ENCODE measurements around the gene EPB41L3. TPM values are rescaled to one million over a fixed set of nuclear protein-coding genes. Genes with fewer than 3 reads are reported as not detected.

The EPB41L3 gene
- total and polyA plus RNA-seq, 12 donors, result 36.5 to 236 (median 140) TPM

DNA sequence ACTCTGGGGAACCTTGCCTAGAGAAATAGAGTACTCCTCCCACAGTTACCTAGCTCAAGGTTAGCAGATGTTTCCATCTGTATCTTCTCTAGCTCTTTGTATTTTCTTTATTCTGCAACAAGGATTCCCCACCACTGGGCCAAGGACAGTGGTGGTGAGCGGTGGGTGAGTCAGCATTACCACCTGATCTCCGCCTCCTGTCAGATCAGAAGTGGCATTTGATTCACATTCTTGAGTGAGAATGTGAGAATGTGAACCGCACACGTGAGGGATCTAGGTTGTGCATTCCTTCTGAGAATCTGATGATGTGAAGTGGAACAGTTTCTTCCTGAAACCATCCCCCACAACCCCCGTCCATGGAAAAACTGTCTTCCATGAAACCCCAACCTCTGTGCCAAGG lies 9.0 kb downstream of the EPB41L3 start:
- no peaks in the 10 kb centered on the region for H3K36me3 ChIP-seq (replicated peaks in 1 of 2)
- H3K27ac ChIP-seq, result peak overlapping the region in 3 of 5 donors; percentile 24 to 62 (median 42)
- no peaks in the 10 kb centered on the region for H3K9me3 ChIP-seq (replicated peaks in 1 of 3)
- H3K27me3 ChIP-seq, result no peaks in the 10 kb centered on the region
- TF ChIP-seq POLR2A (IDR thresholded peaks at IDR 0.05), result no peak
- TF ChIP-seq, protein P1, sequence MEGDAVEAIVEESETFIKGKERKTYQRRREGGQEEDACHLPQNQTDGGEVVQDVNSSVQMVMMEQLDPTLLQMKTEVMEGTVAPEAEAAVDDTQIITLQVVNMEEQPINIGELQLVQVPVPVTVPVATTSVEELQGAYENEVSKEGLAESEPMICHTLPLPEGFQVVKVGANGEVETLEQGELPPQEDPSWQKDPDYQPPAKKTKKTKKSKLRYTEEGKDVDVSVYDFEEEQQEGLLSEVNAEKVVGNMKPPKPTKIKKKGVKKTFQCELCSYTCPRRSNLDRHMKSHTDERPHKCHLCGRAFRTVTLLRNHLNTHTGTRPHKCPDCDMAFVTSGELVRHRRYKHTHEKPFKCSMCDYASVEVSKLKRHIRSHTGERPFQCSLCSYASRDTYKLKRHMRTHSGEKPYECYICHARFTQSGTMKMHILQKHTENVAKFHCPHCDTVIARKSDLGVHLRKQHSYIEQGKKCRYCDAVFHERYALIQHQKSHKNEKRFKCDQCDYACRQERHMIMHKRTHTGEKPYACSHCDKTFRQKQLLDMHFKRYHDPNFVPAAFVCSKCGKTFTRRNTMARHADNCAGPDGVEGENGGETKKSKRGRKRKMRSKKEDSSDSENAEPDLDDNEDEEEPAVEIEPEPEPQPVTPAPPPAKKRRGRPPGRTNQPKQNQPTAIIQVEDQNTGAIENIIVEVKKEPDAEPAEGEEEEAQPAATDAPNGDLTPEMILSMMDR (IDR thresholded peaks at IDR 0.05), result no peak
- no peak overlapping the region for H3K4me3 ChIP-seq
- 41 to 58% (median 52%) methylated on average over 5 of the region's 5 CpGs for WGBS, 4 donors
- H3K4me1 ChIP-seq (replicated peaks in 1 of 2), result peaks cover 0 to 61% of the 10 kb centered on the region in 2 donors
- peak in 5 of 7 donors; percentile 54 to 71 (median 59) for DNase-seq
- intact Hi-C loops (cut with DNase I), result no loop called here

DNA sequence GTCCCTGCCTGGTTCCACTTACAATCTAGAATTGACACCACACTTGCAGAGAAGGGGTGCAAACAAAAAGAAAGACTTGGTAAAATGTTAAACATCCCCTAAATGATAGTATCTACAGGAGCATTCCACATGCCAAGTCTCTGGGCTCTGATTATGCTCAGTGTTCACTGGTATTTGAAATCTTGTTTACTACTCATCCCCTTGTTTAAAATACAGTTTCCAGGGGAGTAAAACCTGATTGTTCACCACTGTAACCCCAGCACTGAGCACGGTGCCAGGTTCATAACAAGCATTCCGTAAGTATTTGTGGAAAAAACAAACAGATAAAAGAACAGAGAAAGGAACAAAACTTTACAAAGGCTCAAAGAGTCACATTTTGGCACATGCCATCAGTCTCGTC lies 11.7 kb downstream of the EPB41L3 start:
- no peak for DNase-seq
- TF ChIP-seq, protein P1 (IDR thresholded peaks at IDR 0.05), result no peak
- TF ChIP-seq POLR2A (IDR thresholded peaks at IDR 0.05), result no peak
- Histone ChIP-seq H3K27me3 (no peaks in the 10 kb centered on the region), H3K4me3 (no peak overlapping the region), H3K9me3 (replicated peaks in 1 of 3) (no peaks in the 10 kb centered on the region), H3K27ac (no peak overlapping the region), H3K36me3 (replicated peaks in 1 of 2) (no peaks in the 10 kb centered on the region), H3K4me1 (replicated peaks in 1 of 2) (peaks cover 0 to 48% of the 10 kb centered on the region in 2 donors)
- intact Hi-C loops (cut with DNase I), result no loop called here
- WGBS, 4 donors, result 64 to 80% (median 73%) methylated on average over 3 of the region's 3 CpGs

DNA sequence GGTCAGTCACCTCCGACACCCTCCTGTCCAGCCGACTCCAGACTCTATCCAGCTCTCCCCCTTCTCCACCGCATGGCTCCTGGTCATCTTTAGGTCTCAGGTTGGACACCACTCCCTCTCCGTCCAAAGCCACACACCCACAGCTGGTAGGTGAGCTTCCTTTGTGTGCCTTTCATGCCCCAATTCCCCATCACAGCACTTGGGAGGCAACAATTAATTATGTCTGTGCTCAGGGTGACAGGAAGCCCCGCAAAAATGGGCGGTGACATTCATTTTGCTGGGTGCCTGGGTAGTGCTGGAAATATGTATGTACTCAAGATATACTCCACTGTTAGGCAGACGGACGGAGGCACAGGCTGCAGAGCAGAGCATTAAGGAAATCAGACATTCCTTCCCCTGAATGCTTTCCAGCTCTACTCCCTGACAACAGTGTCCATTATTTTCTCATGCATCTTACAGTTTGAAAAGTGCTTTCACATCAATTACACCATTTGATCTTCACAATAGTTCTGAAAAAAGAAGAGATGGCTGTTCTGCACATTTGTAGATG lies 13.1 kb downstream of the EPB41L3 start:
- H3K4me3 ChIP-seq, result no peak overlapping the region
- H3K27ac ChIP-seq, result no peak overlapping the region
- no peak for DNase-seq
- no peaks in the 10 kb centered on the region for H3K9me3 ChIP-seq (replicated peaks in 1 of 3)
- TF ChIP-seq, protein P1 (IDR thresholded peaks at IDR 0.05), result no peak
- TF ChIP-seq POLR2A (IDR thresholded peaks at IDR 0.05), result no peak
- peaks cover 0 to 48% of the 10 kb centered on the region in 2 donors for H3K4me1 ChIP-seq (replicated peaks in 1 of 2)
- H3K27me3 ChIP-seq, result no peaks in the 10 kb centered on the region
- WGBS, 4 donors, result 81 to 88% (median 84%) methylated on average over 8 of the region's 8 CpGs
- intact Hi-C loops (cut with DNase I), result no loop called here
- H3K36me3 ChIP-seq (replicated peaks in 1 of 2), result no peaks in the 10 kb centered on the region

DNA sequence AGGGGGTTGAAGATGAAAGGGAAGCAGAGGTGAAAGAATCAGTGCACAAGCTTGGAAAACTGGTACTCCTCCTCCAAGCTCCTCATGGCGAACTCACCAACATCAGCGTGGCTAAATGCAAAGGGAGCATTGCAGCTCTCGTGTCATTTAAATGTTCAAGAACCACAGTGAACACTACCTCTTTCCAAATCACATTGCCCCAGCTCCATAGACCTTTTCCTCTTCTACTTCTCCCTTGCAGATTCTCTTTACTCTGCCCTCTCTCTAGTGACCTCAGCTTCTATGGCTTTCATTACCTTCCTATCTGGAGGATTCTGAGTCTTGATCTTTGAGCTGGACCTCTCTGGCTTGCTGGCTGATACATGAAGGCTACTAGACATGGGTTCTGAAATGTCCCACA lies 14.3 kb downstream of the EPB41L3 start:
- no peak for TF ChIP-seq POLR2A (IDR thresholded peaks at IDR 0.05)
- TF ChIP-seq, protein P1 (IDR thresholded peaks at IDR 0.05), result no peak
- Histone ChIP-seq H3K9me3 (replicated peaks in 1 of 3) (no peaks in the 10 kb centered on the region), H3K27me3 (no peaks in the 10 kb centered on the region), H3K4me1 (replicated peaks in 1 of 2) (peaks cover 0 to 42% of the 10 kb centered on the region in 2 donors), H3K36me3 (replicated peaks in 1 of 2) (no peaks in the 10 kb centered on the region), H3K27ac (no peak overlapping the region), H3K4me3 (no peak overlapping the region)
- intact Hi-C loops (cut with DNase I), result no loop called here
- DNase-seq, result no peak
- WGBS, 4 donors, result 82 to 92% (median 90%) methylated on average over 3 of the region's 3 CpGs
